Activated T-helper 1 cell treated with anti-CD3 and anti-CD28 coated beads, Interleukin-12 subunit alpha, Interleukin-12 subunit beta, Interleukin-2, Interleukin-4 antibody, amounts not matched to agents 30 ng/mL and 10 ng/mL and 1 ng/mL, durations not matched to agents 14 hours and 24 hours and 36 hours (primary cell): ENCODE results near the gene CNOT3. TPM values are rescaled to one million over a fixed set of nuclear protein-coding genes. Genes with fewer than 3 reads are reported as not detected.
A peak's percentile ranks its signal among the peaks of the same experiment; 100 is the strongest.

Experiments used
- DNase-seq: peaks from one replicate; pipeline ENCODE4 v3.0.0; 2021; ENCODE audit warnings: low spot score
- H3K27ac Mint-ChIP-seq: one replicate; pipeline ENCODE4 v1.8.0; 2021; ENCODE audit warnings: mild to moderate bottlenecking, mixed read lengths
- H3K27me3 Mint-ChIP-seq: one replicate; pipeline ENCODE4 v1.8.0; 2022; ENCODE audit warnings: mild to moderate bottlenecking, moderate library complexity, mixed read lengths; ENCODE audit not compliant: insufficient read depth
- H3K36me3 Mint-ChIP-seq: one replicate; pipeline ENCODE4 v1.8.0; 2021; ENCODE audit warnings: low read depth, mixed read lengths
- H3K4me1 Mint-ChIP-seq: one replicate; pipeline ENCODE4 v1.8.0; 2021; ENCODE audit warnings: low read depth, mixed read lengths
- H3K4me3 Mint-ChIP-seq: one replicate; pipeline ENCODE4 v1.8.0; 2021; ENCODE audit warnings: mild to moderate bottlenecking, moderate library complexity, mixed read lengths
- H3K9me3 Mint-ChIP-seq: one replicate; pipeline ENCODE4 v1.8.0; 2021; ENCODE audit warnings: mixed read lengths
- intact Hi-C: fragments of 100-400 bp; cut with micrococcal nuclease; formaldehyde crosslinking; loops from one replicate; pipeline ENCODE4 v1.15.1; 2024
- total RNA-seq: library from RNA; stranded (reverse); gene quantifications from 2 replicates; pipeline ENCODE4 v1.2.3, GENCODE V29; 2022

Gene CNOT3
- total RNA-seq, 1 donor from 2014 or later = 73.2 TPM

DNA sequence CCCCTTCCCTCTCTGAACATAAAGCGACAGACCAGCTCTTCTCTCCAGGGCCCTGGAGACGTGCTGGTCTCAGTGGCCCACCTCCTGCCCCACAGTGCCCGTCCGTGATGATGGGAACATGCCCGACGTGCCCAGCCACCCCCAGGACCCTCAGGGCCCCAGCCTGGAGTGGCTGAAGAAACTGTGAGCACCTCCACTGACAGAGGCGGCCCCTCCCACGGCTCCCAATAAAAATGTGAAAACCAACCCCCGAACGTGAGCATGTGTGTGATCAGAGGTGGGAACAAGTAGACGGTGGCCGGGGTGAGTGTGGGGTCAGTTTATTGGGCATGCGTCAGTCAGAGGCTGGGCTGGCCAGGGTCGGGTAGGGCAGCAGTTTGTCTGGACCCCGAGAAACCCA, 30.8 kb upstream of the CNOT3 start:
- no peak for DNase-seq
- peaks cover 12% of the 10 kb centered on the region for H3K4me1 Mint-ChIP-seq
- H3K36me3 Mint-ChIP-seq = peaks cover 21% of the 10 kb centered on the region
- H3K4me3 Mint-ChIP-seq = no peak overlapping the region
- H3K27ac Mint-ChIP-seq = peak overlapping the region; percentile 60
- no peaks in the 10 kb centered on the region for H3K27me3 Mint-ChIP-seq
- intact Hi-C loops = no loop called here
- H3K9me3 Mint-ChIP-seq = no peaks in the 10 kb centered on the region

DNA sequence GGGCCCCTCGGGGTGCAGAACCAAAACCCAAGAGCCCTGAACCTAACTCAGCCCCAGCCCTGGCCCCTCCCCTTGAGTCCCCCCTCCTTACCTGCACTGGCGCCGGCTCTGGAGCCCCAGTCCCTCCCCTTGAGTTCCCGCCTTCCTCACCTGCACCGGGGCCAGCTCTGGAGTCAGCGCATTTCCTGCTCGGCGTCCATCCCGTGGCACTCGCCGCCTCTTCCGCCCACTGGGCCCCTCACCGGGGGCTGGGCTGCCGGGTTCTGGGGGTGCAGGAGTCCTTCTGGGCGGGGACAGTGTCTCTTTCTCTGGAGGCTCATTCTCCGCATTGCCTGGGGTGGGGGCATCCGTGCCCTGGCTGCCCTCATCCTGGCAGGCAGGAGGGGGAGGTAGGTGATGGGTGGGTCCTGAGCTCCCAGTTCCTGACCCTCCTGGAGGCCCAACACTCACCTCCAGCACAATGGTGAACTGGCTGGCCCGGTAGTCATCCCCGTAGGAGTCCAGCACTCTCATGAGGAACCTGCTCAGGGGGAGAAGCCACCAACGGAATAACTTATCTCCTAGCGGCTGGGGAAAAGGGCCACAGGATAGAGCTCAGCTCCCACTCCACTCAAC, 29.6 kb upstream of the CNOT3 start:
- H3K4me3 Mint-ChIP-seq = no peak overlapping the region
- H3K27ac Mint-ChIP-seq = no peak overlapping the region
- H3K36me3 Mint-ChIP-seq = peaks cover 24% of the 10 kb centered on the region
- no peaks in the 10 kb centered on the region for H3K27me3 Mint-ChIP-seq
- no peak for DNase-seq
- peaks cover 5% of the 10 kb centered on the region for H3K4me1 Mint-ChIP-seq
- intact Hi-C loops = no loop called here
- H3K9me3 Mint-ChIP-seq = no peaks in the 10 kb centered on the region

DNA sequence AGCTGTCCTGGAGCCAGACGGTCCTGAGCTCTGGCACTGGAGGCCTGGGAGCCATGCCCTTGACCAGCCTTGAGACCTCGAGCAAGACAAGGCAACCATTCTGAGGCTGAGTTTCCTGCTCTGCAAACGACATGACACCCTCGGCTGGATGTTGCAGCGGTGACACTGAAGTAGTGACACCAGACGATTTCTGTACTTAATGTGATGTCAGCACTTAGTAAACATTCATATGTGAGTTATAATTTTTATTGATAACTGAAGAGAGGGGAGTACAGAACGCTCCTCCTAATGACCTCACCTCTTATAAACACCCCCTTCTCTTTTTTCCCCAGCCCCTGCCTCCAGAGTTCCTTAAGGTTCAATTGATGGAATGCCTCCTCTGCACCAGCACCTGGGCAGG, 29.1 kb upstream of the CNOT3 start:
- H3K27me3 Mint-ChIP-seq = no peaks in the 10 kb centered on the region
- H3K4me3 Mint-ChIP-seq = no peak overlapping the region
- H3K27ac Mint-ChIP-seq = no peak overlapping the region
- peaks cover 1% of the 10 kb centered on the region for H3K4me1 Mint-ChIP-seq
- intact Hi-C loops = no loop called here
- no peak for DNase-seq
- no peaks in the 10 kb centered on the region for H3K9me3 Mint-ChIP-seq
- H3K36me3 Mint-ChIP-seq = peaks cover 24% of the 10 kb centered on the region

DNA sequence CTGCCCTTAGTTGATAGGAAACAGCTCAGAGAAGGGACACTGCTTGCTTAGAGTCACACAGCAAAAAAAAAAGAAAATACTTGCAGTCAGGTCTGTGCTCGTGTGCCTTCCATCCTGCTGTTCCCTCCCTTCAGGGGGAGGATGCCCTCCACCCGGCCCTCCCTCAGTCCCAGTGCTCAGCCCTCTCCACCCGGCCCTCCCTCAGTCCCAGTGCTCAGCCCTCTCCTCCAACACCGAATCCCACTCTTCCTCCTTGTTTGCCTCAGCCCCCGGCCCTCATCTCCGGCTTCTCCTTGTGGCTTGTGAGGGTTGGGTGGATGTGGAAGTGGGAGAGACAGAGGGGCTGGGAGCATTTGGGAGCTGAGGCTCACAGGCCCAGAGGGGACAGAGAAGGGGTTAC, 27.9 kb upstream of the CNOT3 start:
- Mint-ChIP-seq H3K36me3 (peaks cover 27% of the 10 kb centered on the region), H3K9me3 (no peaks in the 10 kb centered on the region), H3K4me1 (peaks cover 11% of the 10 kb centered on the region), H3K27ac (no peak overlapping the region), H3K27me3 (no peaks in the 10 kb centered on the region), H3K4me3 (no peak overlapping the region)
- intact Hi-C loops = no loop called here
- DNase-seq = no peak

DNA sequence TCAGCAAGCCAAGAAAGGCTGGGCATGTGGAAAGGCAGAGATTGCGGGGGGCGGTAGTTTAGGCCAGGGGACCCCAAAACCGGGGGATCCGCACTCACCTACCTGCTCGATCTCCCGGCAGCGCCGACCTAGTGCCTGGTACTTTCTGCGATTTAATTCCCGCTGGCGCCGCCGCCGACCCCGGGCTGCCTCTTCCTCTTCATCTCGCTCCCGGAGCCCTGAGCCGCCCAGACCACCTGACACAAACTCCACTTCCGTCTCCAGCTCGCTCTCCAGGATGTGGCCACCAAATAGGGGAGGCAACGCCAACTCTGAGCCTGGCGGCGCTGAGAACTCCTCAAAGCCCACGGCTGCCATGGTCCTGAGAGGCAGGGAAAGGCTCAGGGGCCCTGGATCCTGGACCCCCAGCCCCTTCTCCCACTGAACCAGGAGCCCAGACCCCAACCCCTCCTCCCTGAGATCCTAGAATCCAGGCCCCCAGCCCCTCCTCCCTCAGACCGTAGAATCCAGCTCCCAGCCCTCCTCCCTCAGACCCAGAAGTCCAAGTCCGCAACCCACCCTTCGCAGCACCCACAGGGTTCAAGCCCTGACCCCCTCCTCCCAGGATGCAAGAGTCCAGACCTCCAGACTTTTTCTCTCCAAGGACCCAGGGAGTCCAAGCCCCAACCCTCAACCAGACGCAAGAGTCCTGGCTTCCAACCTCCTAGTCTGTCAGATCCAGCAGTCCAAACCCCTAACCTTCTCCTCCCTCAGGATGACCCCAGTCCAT, 23.0 kb upstream of the CNOT3 start:
- H3K9me3 Mint-ChIP-seq = no peaks in the 10 kb centered on the region
- peak; percentile 55 for DNase-seq
- intact Hi-C loops = loop anchor here (1.0 kb wide), 7 partner anchors 12 to 335 kb away; partner anchors contain the start of genes CNOT3, LENG1, LENG8 and NDUFA3
- peaks cover 32% of the 10 kb centered on the region for H3K4me1 Mint-ChIP-seq
- peak overlapping the region; percentile 94 for H3K4me3 Mint-ChIP-seq
- peak overlapping the region; percentile 91 for H3K27ac Mint-ChIP-seq
- H3K27me3 Mint-ChIP-seq = no peaks in the 10 kb centered on the region
- peaks cover 19% of the 10 kb centered on the region for H3K36me3 Mint-ChIP-seq

DNA sequence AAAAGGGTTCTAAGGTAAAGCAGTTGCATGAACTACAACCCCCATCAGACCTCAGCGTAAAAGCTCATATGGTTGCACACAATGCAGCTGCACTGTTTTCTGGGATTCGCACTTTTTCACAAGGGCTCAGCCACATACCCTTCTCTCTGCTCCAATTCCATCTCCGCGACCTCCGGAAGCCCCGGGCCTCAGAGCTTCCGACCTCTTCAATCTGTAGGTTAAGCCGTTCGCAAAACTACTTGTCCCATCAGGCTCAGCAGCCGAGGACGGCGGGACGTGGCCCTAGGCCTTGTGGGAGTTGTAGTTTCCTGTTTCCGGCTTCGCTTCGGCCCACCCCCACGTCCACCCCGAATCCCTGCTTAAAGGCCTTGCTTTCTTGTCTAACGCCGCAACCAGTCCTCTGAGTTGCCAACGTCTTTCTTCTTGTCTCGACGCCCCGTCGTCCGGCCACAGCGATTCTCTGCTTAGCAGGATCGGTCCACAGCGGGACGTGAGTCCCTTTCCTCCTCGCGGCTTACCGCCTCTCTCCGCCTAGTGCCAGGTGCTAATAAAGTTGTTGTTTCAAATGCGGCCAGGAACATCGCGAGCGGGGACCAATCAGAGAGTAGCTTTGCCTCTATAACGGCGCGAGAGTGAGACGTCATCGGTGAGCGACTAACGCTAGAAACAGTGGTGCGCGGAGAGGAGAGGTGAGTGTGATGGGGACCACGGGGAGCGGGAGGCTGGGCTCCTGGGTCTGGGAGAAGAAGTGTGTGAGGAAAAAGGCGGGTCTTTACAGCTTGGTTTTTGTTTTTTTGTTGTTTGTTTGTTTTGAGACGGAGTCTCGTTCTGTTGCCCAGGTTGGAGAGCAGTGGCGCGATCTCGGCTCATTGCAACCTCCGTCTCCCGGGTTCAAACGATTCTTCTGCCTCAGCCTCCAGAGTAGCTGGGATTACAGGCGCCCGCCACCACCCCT, 22.2 kb upstream of the CNOT3 start, which contains the start of the genes PRPF31 and TFPT:
Gene PRPF31 (plus strand): TSS at position 646 of the 955 bp plus-strand sequence. CDS start 2,525 bp downstream, outside the sequence.
Gene TFPT (minus strand): TSS at position 549 of the 955 bp plus-strand sequence. CDS start 388 bp downstream, at position 161.
- Mint-ChIP-seq H3K9me3 (no peaks in the 10 kb centered on the region), H3K36me3 (peaks cover 18% of the 10 kb centered on the region), H3K4me1 (peaks cover 32% of the 10 kb centered on the region), H3K27me3 (no peaks in the 10 kb centered on the region), H3K4me3 (peak within 1 kb of the TSS; percentile 94), H3K27ac (peak within 1 kb of the TSS; percentile 91)
- intact Hi-C loops = loop anchor here (1.0 kb wide), 7 partner anchors 13 to 334 kb away; partner anchors contain the start of genes CNOT3, LENG1, LENG8 and NDUFA3
- peak; percentile 93 for DNase-seq

DNA sequence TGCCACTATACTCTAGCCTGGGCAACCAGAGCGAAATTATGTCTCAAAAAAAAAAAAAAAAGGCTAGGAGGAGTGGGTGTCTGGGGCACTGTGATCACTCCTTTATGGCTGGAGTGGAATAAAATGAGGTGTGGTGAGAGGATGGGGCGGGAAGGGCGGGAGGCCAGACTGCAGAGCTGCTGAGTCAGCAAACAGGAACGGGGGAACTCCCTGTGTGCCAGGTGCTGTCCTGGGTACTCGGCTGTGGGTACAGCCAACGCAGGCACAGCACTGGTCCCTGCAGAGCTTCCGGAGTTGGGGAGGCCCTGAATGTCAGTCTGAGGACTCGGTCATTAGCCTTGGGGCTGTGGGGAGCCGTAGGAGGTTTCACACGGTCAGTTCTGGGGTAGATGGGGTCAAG, 16.3 kb upstream of the CNOT3 start:
- peaks cover 13% of the 10 kb centered on the region for H3K36me3 Mint-ChIP-seq
- peaks cover 10% of the 10 kb centered on the region for H3K4me1 Mint-ChIP-seq
- no peak overlapping the region for H3K27ac Mint-ChIP-seq
- no peaks in the 10 kb centered on the region for H3K27me3 Mint-ChIP-seq
- DNase-seq = no peak
- intact Hi-C loops = no loop called here
- no peak overlapping the region for H3K4me3 Mint-ChIP-seq
- no peaks in the 10 kb centered on the region for H3K9me3 Mint-ChIP-seq

DNA sequence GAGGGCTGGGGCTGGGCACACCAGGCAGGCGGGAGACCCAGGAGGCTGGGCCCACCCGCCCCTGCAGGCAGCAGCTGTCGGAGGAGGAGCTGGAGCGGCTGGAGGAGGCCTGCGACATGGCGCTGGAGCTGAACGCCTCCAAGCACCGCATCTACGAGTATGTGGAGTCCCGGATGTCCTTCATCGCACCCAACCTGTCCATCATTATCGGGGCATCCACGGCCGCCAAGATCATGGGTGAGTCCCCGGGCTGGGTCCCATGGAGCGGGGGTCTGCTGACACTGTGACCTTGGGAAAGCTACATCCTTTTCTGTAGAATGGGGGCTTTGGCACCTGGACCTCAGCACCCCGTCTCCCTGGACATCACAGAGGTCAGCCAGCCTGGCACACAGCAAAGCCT, 13.9 kb upstream of the CNOT3 start:
- Mint-ChIP-seq H3K4me1 (no peaks in the 10 kb centered on the region), H3K4me3 (no peak overlapping the region), H3K9me3 (no peaks in the 10 kb centered on the region), H3K27ac (no peak overlapping the region), H3K27me3 (no peaks in the 10 kb centered on the region), H3K36me3 (peaks cover 22% of the 10 kb centered on the region)
- intact Hi-C loops = no loop called here
- DNase-seq = no peak

DNA sequence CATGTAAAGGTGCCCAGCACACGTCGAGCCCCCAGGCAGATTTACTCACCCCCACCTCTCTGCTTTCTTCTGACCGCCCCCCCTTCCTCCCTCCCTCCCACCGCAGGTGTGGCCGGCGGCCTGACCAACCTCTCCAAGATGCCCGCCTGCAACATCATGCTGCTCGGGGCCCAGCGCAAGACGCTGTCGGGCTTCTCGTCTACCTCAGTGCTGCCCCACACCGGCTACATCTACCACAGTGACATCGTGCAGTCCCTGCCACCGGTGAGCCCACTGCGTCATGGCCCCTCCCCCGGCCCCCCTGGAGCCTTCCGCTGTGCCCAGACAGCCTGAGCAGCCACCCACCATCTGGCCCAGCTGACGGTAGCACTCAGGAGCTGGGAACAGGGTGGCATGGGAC, 13.2 kb upstream of the CNOT3 start:
- H3K4me3 Mint-ChIP-seq = no peak overlapping the region
- no peaks in the 10 kb centered on the region for H3K9me3 Mint-ChIP-seq
- no peak for DNase-seq
- H3K36me3 Mint-ChIP-seq = peaks cover 22% of the 10 kb centered on the region
- no peak overlapping the region for H3K27ac Mint-ChIP-seq
- no peaks in the 10 kb centered on the region for H3K4me1 Mint-ChIP-seq
- intact Hi-C loops = no loop called here
- H3K27me3 Mint-ChIP-seq = no peaks in the 10 kb centered on the region

DNA sequence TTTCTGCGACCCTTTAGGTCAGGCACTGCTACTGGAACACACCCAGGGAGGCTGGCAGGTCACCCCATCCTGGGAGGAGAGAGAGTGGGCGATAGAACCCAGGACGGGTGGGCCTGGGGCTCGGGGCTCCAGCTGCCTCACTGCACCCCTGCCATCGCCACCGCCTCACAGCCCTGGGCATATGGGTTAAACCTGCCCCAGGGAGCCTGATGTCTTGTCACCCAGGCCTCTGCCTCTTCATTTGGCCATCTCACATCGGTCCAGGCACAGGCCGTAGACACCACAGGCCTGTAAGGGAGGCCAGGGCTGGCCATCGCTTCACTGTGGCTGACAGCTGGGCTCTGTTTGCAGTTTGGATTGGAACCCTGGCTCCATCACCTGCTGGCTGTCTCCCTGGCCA, 11.8 kb upstream of the CNOT3 start:
- intact Hi-C loops = no loop called here
- Mint-ChIP-seq H3K27me3 (no peaks in the 10 kb centered on the region), H3K27ac (no peak overlapping the region), H3K4me1 (no peaks in the 10 kb centered on the region), H3K9me3 (no peaks in the 10 kb centered on the region), H3K4me3 (no peak overlapping the region), H3K36me3 (peaks cover 20% of the 10 kb centered on the region)
- DNase-seq = no peak

DNA sequence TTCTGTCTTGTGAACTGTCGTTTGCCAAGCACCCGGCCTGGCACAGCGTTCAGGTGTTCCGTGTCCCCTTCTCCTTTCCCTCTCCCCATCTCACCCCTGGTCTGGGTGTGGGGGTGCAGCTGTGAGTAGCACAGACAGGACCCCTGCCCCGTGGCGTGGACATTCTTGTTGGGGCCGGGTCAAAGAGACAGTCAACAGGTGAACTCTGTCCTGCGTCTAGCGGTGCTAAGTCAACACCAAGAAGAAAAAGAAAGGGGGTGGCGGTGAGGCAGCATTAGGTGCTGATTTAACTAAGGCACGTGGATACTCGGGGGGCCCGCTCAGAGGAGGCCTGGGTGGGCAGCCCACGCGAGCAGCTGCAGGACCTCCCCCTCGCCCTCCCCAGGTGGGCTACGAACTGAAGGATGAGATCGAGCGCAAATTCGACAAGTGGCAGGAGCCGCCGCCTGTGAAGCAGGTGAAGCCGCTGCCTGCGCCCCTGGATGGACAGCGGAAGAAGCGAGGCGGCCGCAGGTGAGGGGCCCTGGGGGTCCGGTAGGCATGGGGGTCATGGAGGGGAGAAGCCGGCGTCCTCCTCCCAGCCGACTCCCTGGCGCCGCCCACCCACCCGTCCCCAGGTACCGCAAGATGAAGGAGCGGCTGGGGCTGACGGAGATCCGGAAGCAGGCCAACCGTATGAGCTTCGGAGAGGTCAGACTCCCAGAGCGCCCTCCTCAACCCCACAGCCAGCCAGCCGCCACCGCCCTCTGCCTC, 9.7 kb upstream of the CNOT3 start:
- intact Hi-C loops = no loop called here
- no peak for DNase-seq
- no peaks in the 10 kb centered on the region for H3K27me3 Mint-ChIP-seq
- H3K27ac Mint-ChIP-seq = no peak overlapping the region
- H3K4me1 Mint-ChIP-seq = no peaks in the 10 kb centered on the region
- no peak overlapping the region for H3K4me3 Mint-ChIP-seq
- peaks cover 9% of the 10 kb centered on the region for H3K36me3 Mint-ChIP-seq
- H3K9me3 Mint-ChIP-seq = no peaks in the 10 kb centered on the region

DNA sequence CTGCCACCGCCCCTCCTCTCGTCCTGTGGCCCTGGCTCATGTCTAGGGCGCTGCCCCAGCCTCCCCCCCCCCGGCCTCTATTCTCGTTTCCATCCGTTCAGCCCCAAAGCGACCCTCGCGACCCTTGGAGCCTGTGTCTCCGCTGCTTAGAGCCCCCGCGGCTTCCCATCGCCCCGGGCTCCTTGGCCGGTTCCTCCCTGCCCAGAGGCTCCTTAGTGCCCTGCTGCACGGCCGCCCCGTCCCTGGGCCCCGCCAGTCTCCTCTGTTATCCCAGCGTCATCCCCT, 9.2 kb upstream of the CNOT3 start:
- Mint-ChIP-seq H3K27me3 (no peaks in the 10 kb centered on the region), H3K4me3 (no peak overlapping the region), H3K9me3 (no peaks in the 10 kb centered on the region), H3K36me3 (peaks cover 9% of the 10 kb centered on the region), H3K4me1 (no peaks in the 10 kb centered on the region), H3K27ac (no peak overlapping the region)
- no peak for DNase-seq
- intact Hi-C loops = no loop called here
